NCI-H524 treated with DMSO at 0.1 percent for 48 hours (cell line): ENCODE measurements around the gene SIAH3.

Experiments used
- DNase-seq: peaks from one replicate; lab custom pipeline; 2025; lab: John Stamatoyannopoulos, UW

The SIAH3 gene

GRCh38 chr13:45820106-45820838, 31.3 kb downstream of the SIAH3 start:
- no peak for DNase-seq

- no peak for DNase-seq
Observed at GRCh38 chr13:45817833-45818232, 33.7 kb downstream of the SIAH3 start.

GRCh38 chr13:45816427-45816826, 35.1 kb downstream of the SIAH3 start:
- DNase-seq, result no peak

- DNase-seq, result no peak
Observed at GRCh38 chr13:45812695-45813372, 38.7 kb downstream of the SIAH3 start.

GRCh38 chr13:45811891-45812694, 39.5 kb downstream of the SIAH3 start:
- peak; percentile 70 for DNase-seq

GRCh38 chr13:45809801-45810394, 41.7 kb downstream of the SIAH3 start:
- no peak for DNase-seq

GRCh38 chr13:45808925-45809324, 42.6 kb downstream of the SIAH3 start:
- no peak for DNase-seq

- peak; percentile 42 for DNase-seq
Observed at GRCh38 chr13:45807520-45808099, 43.9 kb downstream of the SIAH3 start.

GRCh38 chr13:45800485-45800884, 51.1 kb downstream of the SIAH3 start:
- DNase-seq, result no peak

GRCh38 chr13:45799451-45799850, 52.1 kb downstream of the SIAH3 start:
- DNase-seq, result peak; percentile 84

- no peak for DNase-seq
Observed at GRCh38 chr13:45798851-45799250, 52.7 kb downstream of the SIAH3 start.

- no peak for DNase-seq
Observed at GRCh38 chr13:45796426-45797235, 54.9 kb downstream of the SIAH3 start.

- no peak for DNase-seq
Observed at GRCh38 chr13:45792827-45793303, 58.7 kb downstream of the SIAH3 start.

GRCh38 chr13:45788011-45788410, 63.5 kb downstream of the SIAH3 start:
- no peak for DNase-seq

GRCh38 chr13:45787346-45787745, 64.2 kb downstream of the SIAH3 start:
- DNase-seq, result no peak

- DNase-seq, result no peak
Observed at GRCh38 chr13:45786293-45786920, 65.1 kb downstream of the SIAH3 start.

- no peak for DNase-seq
Observed at GRCh38 chr13:45784755-45785675, 66.5 kb downstream of the SIAH3 start.

- no peak for DNase-seq
Observed at GRCh38 chr13:45783346-45784043, 68.1 kb downstream of the SIAH3 start.
